GM12864 (cell line): ENCODE results near the gene CDC14B.
"Not testable (repeated sequence)": the region's sequence is repeated elsewhere in the genome, so short reads cannot be mapped to it uniquely, and the experiment has no call there.

Experiments
- DNase-seq: peaks from one replicate; pipeline ENCODE4 v3.0.0-alpha.2; 2011; ENCODE audit warnings: low read depth
- H3K4me3 ChIP-seq: 2 replicates; pipeline ENCODE4 v1.5.1; 2011; ENCODE audit warnings: mild to moderate bottlenecking, low read depth, low read length, control low read depth
- TF ChIP-seq, protein P1 (sequence below): IDR thresholded peaks from 2 replicates; pipeline ENCODE4 v1.5.1; 2011; ENCODE audit warnings: low read depth, mild to moderate bottlenecking, moderate library complexity, low read length, control low read depth, inconsistent platforms; ENCODE audit errors: missing control alignments

CDC14B gene

DNA sequence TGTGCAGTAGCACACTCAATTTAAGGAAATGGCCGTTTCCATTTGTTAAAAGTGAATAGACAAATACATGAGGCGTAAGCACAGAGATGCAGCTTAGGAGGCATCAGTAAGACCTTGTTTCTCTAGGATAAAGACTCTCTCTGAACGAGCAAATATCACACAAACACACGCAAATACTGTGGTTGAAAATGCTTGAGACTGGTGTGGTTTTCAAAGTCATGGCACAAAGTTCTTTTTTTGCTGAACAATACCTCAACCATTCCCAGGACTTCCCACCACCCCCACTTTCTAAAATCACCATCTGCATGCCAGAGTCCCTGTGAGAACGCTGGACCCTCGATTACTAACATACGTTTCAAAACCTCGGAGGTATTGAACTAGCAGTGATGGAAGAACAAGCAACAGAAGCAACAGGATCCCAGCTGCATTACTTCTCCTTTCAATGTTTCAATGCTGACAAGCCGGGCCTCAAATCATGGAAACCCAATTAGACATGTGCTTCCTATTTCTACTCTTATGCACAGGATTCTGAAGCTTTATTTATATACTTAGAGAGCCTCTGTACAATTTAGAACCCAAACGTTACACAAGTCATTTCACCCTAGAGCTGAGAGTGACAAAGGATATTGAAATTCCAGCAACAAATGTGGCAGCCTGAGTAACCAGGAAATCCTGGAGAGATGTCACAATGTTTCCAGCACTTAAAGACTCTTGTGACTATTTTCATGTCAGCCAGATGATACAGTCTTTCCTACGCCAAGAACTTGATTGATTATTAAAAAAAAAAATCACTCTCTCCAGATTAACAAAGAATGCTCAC lies 63.9 kb downstream of the CDC14B start:
- DNase-seq, result no peak
- H3K4me3 ChIP-seq, result no peak overlapping the region
- TF ChIP-seq, protein P1, sequence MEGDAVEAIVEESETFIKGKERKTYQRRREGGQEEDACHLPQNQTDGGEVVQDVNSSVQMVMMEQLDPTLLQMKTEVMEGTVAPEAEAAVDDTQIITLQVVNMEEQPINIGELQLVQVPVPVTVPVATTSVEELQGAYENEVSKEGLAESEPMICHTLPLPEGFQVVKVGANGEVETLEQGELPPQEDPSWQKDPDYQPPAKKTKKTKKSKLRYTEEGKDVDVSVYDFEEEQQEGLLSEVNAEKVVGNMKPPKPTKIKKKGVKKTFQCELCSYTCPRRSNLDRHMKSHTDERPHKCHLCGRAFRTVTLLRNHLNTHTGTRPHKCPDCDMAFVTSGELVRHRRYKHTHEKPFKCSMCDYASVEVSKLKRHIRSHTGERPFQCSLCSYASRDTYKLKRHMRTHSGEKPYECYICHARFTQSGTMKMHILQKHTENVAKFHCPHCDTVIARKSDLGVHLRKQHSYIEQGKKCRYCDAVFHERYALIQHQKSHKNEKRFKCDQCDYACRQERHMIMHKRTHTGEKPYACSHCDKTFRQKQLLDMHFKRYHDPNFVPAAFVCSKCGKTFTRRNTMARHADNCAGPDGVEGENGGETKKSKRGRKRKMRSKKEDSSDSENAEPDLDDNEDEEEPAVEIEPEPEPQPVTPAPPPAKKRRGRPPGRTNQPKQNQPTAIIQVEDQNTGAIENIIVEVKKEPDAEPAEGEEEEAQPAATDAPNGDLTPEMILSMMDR, result no peak

DNA sequence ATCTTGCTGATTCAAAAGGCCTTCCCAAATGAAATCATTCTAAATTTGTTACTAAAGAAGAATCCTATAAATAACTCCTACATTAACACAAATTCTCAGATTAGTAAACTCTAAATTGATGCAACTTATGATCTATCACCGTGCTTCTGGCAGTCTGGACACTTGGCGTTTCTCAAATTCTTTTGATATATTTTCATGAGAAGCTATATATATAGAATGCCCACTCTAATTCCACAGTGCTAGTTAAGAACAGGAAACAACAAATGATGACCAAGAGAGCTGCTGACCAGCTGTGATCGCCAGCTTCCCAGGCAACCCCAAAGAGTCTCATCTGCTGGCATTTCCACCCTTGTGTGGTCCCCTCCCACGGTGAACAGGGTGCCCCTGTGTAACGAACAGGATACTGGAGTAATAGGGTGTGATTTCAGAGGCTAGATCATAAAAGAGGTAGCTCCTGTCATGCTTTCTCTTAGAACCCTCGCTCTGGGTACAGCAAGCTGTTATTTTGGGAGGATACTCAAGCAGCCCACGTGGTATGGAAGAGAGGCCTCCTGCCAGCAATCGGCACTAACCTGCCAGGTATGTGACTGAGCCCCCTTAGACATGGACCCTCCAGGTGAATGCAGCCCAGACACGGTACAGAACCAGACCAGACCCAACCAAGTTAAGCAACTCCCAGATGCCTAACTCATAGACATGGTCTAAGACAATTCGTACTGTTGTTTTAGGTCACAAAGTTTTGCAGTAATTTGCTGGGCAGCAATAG lies 64.7 kb downstream of the CDC14B start:
- H3K4me3 ChIP-seq, result no peak overlapping the region
- no peak for DNase-seq
- TF ChIP-seq, protein P1, result no peak

DNA sequence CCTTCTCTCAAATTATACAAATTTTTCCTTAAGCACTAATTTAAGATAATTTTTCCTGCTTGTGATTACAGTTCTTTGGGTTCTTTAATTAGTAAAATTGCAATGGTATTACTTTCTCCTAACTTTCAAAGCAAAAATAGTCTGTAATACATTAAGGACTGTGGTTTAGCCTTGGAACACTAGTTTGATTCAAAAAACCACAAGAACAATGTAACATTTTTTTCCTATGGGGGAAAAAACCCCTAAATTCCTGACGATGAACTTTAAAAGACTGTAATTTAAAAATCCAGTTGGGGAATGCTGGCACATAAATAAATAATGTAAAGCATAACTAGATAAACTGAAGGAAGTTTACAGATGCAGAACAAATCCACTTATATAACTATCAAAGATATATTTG lies 65.3 kb downstream of the CDC14B start:
- TF ChIP-seq, protein P1, result no peak
- no peak for DNase-seq

DNA sequence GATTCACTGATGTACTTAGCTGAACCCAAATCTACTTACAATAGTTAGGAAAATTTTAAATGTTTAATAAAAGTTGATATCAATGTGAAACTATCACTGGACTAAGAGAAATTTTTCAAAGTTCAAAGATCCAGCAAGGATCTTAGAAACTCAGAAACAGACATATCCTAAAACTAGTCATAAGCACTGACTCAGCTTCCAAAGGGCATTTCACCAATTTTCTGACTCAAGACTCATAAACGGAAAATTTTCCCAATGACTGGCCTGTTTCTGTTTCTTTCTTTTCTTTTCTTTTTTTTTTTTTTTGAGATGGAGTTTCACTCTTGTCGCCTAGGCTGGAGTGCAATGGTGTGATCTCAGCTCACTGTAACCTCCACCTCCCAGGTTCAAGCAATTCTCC lies 66.6 kb downstream of the CDC14B start:
- H3K4me3 ChIP-seq, result no peak overlapping the region
- DNase-seq, result no peak
- TF ChIP-seq, protein P1, result no peak

More for the DNA sequence above, 65.3 kb downstream of the CDC14B start:
- H3K4me3 ChIP-seq, result no peak overlapping the region

DNA sequence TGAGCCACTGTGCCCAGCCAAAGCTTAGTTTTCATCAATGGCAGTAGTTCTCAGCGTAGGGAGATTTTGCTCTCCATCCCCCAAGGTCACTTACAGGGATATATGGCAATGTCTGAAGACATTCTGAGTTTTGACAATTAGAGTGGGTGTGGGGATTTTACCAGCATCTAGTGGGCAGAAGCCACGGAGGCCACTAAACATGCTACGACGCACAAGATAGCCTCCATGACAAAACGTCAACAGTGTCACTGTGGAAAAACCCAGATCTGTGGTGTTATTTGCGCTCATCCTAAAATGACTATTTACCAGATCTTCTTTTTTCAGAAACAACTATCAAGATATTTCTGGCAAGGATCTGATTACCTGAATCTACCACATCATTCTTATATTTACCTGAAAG lies 68.2 kb downstream of the CDC14B start:
- TF ChIP-seq, protein P1, result no peak

DNA sequence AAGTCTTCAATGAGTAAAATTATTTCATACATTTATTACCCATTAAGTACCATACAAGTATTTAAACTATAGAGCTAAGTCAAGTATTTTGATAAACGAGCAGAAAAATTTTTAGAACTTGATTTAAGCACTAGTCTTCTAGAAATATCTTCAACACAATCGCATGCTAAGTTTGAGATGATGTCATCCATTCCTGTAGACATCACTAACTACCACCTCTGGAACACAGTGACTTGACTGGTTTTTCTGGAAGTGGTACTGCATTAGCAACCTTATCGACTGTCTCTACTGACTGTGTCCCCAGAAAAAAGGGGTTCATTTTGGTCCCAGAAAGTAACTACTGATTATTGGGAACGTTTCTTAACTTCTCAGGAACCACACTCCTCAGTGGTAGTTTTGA lies 69.0 kb downstream of the CDC14B start:
- TF ChIP-seq, protein P1, result no peak
- no peak for DNase-seq
- no peak overlapping the region for H3K4me3 ChIP-seq

More for the DNA sequence above, 68.2 kb downstream of the CDC14B start:
- H3K4me3 ChIP-seq, result no peak overlapping the region
- no peak for DNase-seq

DNA sequence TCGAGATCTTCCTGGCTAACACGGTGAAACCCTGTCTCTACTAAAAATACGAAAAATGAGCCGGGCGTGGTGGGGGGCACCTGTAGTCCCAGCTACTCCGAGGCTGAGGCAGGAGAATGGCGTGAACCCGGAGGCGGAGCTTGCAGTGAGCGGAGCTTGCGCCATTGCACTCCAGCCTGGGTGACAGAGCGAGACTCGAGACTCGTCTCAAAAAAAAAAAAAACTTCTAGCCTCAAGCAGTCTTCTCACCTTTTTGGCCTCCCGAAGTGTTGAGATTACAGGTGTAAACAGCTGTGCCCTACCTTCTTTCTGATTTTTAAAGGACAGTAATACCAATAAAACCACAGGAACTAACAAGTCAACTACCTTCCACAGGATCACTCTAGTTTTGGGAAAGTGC lies 76.5 kb downstream of the CDC14B start:
- DNase-seq, H3K4me3 ChIP-seq: not testable (repeated sequence)
